Measurements from ENCODE around the gene TTC33. TPM values are rescaled to one million over a fixed set of nuclear protein-coding genes. Genes with fewer than 3 reads are reported as not detected.

The TTC33 gene
- total and polyA plus RNA-seq, 4 donors, result 22.4 to 45.9 (median 30.7) TPM

GRCh38 chr5:40521925-40522324 lies 233.8 kb downstream of the TTC33 start:
- no peak for DNase-seq (ENCODE audit: low read depth in 4 of 6, low spot score in 6 of 6)
- Histone ChIP-seq H3K4me1 (ENCODE audit: control insufficient read depth, insufficient read depth, low read length) (no peaks in the 10 kb centered on the region), H3K27me3 (ENCODE audit: control insufficient read depth, insufficient read depth, low read length) (no peaks in the 10 kb centered on the region), H3K9me3 (ENCODE audit: control insufficient read depth, insufficient read depth, low read length) (no peaks in the 10 kb centered on the region), H3K27ac (ENCODE audit: low read depth, low read length) (no peak overlapping the region), H3K4me3 (ENCODE audit: low read depth, low read length) (no peak overlapping the region), H3K36me3 (ENCODE audit: control insufficient read depth, insufficient read depth, low read length) (no peaks in the 10 kb centered on the region)

- Histone ChIP-seq H3K36me3 (ENCODE audit: control insufficient read depth, insufficient read depth, low read length) (no peaks in the 10 kb centered on the region), H3K27me3 (ENCODE audit: control insufficient read depth, insufficient read depth, low read length) (no peaks in the 10 kb centered on the region), H3K9me3 (ENCODE audit: control insufficient read depth, insufficient read depth, low read length) (no peaks in the 10 kb centered on the region), H3K4me3 (ENCODE audit: low read depth, low read length) (no peak overlapping the region), H3K4me1 (ENCODE audit: control insufficient read depth, insufficient read depth, low read length) (no peaks in the 10 kb centered on the region), H3K27ac (ENCODE audit: low read depth, low read length) (no peak overlapping the region)
- DNase-seq (ENCODE audit: low read depth in 4 of 6, low spot score in 6 of 6), result no peak
- no CpG with 5 or more reads among the region's 3 CpGs for WGBS (ENCODE audit: insufficient coverage)
Measured at GRCh38 chr5:40521108-40521785, 234.5 kb downstream of the TTC33 start.

- no peak overlapping the region for H3K4me3 ChIP-seq (ENCODE audit: low read depth, low read length)
- no peaks in the 10 kb centered on the region for H3K9me3 ChIP-seq (ENCODE audit: control insufficient read depth, insufficient read depth, low read length)
- no peak overlapping the region for H3K27ac ChIP-seq (ENCODE audit: low read depth, low read length)
- no peak for DNase-seq (ENCODE audit: low read depth in 4 of 6, low spot score in 6 of 6)
- 90% methylated on average over 4 of the region's 4 CpGs for WGBS (ENCODE audit: insufficient coverage)
- H3K36me3 ChIP-seq (ENCODE audit: control insufficient read depth, insufficient read depth, low read length), result no peaks in the 10 kb centered on the region
- H3K27me3 ChIP-seq (ENCODE audit: control insufficient read depth, insufficient read depth, low read length), result no peaks in the 10 kb centered on the region
- H3K4me1 ChIP-seq (ENCODE audit: control insufficient read depth, insufficient read depth, low read length), result no peaks in the 10 kb centered on the region
Measured at GRCh38 chr5:40518485-40518917, 237.3 kb downstream of the TTC33 start.

DNA sequence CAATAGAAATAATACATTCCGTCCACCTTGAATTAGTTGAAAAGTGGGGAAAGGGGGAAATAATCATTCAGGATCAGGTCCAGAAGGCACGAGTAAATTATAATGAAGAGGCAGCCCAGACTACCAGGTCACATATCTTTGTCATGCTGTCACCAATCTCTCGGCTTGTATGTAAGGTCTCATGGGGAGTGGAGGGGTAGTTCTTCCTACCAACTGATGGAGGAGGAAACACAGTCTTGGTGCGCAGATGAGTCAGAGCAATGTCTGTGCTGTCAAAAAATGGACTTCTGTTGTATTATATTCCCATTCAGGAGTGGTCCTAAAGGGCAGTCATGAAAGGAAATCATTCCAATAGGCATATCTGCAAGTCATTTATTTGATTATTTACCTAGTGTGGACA lies 240.3 kb downstream of the TTC33 start:
- no peaks in the 10 kb centered on the region for H3K27me3 ChIP-seq (ENCODE audit: control insufficient read depth, insufficient read depth, low read length)
- no peaks in the 10 kb centered on the region for H3K36me3 ChIP-seq (ENCODE audit: control insufficient read depth, insufficient read depth, low read length)
- no peaks in the 10 kb centered on the region for H3K4me1 ChIP-seq (ENCODE audit: control insufficient read depth, insufficient read depth, low read length)
- H3K27ac ChIP-seq (ENCODE audit: low read depth, low read length), result no peak overlapping the region
- DNase-seq (ENCODE audit: low read depth in 4 of 6, low spot score in 6 of 6), result no peak
- H3K9me3 ChIP-seq (ENCODE audit: control insufficient read depth, insufficient read depth, low read length), result no peaks in the 10 kb centered on the region
- no peak overlapping the region for H3K4me3 ChIP-seq (ENCODE audit: low read depth, low read length)
- no CpG with 5 or more reads among the region's 4 CpGs for WGBS (ENCODE audit: insufficient coverage)

- WGBS (ENCODE audit: insufficient coverage), result 100% methylated on average over 2 of the region's 5 CpGs
- Histone ChIP-seq H3K36me3 (ENCODE audit: control insufficient read depth, insufficient read depth, low read length) (no peaks in the 10 kb centered on the region), H3K27me3 (ENCODE audit: control insufficient read depth, insufficient read depth, low read length) (no peaks in the 10 kb centered on the region), H3K9me3 (ENCODE audit: control insufficient read depth, insufficient read depth, low read length) (no peaks in the 10 kb centered on the region), H3K4me3 (ENCODE audit: low read depth, low read length) (no peak overlapping the region), H3K27ac (ENCODE audit: low read depth, low read length) (no peak overlapping the region), H3K4me1 (ENCODE audit: control insufficient read depth, insufficient read depth, low read length) (no peaks in the 10 kb centered on the region)
- no peak for DNase-seq (ENCODE audit: low read depth in 4 of 6, low spot score in 6 of 6)
Measured at GRCh38 chr5:40514976-40515375, 240.8 kb downstream of the TTC33 start.

- Histone ChIP-seq H3K27me3 (ENCODE audit: control insufficient read depth, insufficient read depth, low read length) (no peaks in the 10 kb centered on the region), H3K4me1 (ENCODE audit: control insufficient read depth, insufficient read depth, low read length) (no peaks in the 10 kb centered on the region), H3K4me3 (ENCODE audit: low read depth, low read length) (no peak overlapping the region), H3K9me3 (ENCODE audit: control insufficient read depth, insufficient read depth, low read length) (no peaks in the 10 kb centered on the region), H3K27ac (ENCODE audit: low read depth, low read length) (no peak overlapping the region), H3K36me3 (ENCODE audit: control insufficient read depth, insufficient read depth, low read length) (no peaks in the 10 kb centered on the region)
- no CpG with 5 or more reads among the region's 1 CpG for WGBS (ENCODE audit: insufficient coverage)
- DNase-seq (ENCODE audit: low read depth in 4 of 6, low spot score in 6 of 6), result no peak
Measured at GRCh38 chr5:40511801-40512200, 244.0 kb downstream of the TTC33 start.

DNA sequence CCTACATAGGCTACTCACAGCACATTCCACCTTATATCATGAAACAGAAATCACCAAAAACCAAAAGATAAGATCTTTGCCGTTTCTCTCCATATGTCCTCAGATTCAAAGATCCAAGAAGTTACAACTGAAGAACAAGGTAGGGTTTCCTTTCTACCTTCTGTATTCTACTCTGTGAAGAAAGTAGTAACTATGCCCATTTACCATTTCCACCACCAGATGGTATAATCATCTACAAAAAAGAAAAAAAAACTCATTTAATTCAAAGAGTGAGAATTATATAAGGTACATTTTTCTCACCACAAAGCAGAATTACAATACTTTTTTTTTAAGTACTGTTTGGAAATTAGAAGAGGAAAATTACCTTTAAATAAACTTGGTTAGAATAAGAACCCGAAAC lies 248.7 kb downstream of the TTC33 start:
- no peak overlapping the region for H3K4me3 ChIP-seq (ENCODE audit: low read depth, low read length)
- no peak overlapping the region for H3K27ac ChIP-seq (ENCODE audit: low read depth, low read length)
- H3K27me3 ChIP-seq (ENCODE audit: control insufficient read depth, insufficient read depth, low read length), result no peaks in the 10 kb centered on the region
- H3K4me1 ChIP-seq (ENCODE audit: control insufficient read depth, insufficient read depth, low read length), result no peaks in the 10 kb centered on the region
- no peaks in the 10 kb centered on the region for H3K9me3 ChIP-seq (ENCODE audit: control insufficient read depth, insufficient read depth, low read length)
- no CpG with 5 or more reads among the region's 2 CpGs for WGBS (ENCODE audit: insufficient coverage)
- DNase-seq (ENCODE audit: low read depth in 4 of 6, low spot score in 6 of 6), result no peak
- H3K36me3 ChIP-seq (ENCODE audit: control insufficient read depth, insufficient read depth, low read length), result no peaks in the 10 kb centered on the region

DNA sequence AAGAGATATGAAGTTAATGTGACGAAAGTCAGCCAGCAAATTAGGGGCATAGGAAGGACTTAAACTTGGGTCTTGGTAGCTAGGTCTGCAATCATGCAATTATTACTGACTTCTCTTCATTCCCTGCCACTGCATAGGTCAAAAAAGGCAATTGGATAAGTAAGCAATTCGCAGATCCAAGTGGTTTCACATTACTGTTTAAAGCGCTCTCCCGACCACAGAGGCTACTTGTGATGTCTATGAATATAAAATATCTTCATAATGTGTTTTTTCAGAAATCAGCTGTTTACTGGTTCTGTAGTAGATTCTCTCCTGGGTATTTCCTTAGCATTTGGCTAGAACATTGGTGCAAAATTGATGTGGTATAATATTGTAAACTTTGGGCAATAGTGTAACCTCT lies 250.7 kb downstream of the TTC33 start:
- no peaks in the 10 kb centered on the region for H3K27me3 ChIP-seq (ENCODE audit: control insufficient read depth, insufficient read depth, low read length)
- no peaks in the 10 kb centered on the region for H3K36me3 ChIP-seq (ENCODE audit: control insufficient read depth, insufficient read depth, low read length)
- H3K4me3 ChIP-seq (ENCODE audit: low read depth, low read length), result no peak overlapping the region
- no peak overlapping the region for H3K27ac ChIP-seq (ENCODE audit: low read depth, low read length)
- no CpG with 5 or more reads among the region's 4 CpGs for WGBS (ENCODE audit: insufficient coverage)
- H3K4me1 ChIP-seq (ENCODE audit: control insufficient read depth, insufficient read depth, low read length), result no peaks in the 10 kb centered on the region
- H3K9me3 ChIP-seq (ENCODE audit: control insufficient read depth, insufficient read depth, low read length), result no peaks in the 10 kb centered on the region
- no peak for DNase-seq (ENCODE audit: low read depth in 4 of 6, low spot score in 6 of 6)

GRCh38 chr5:40503439-40503838 lies 252.3 kb downstream of the TTC33 start:
- Histone ChIP-seq H3K4me1 (ENCODE audit: control insufficient read depth, insufficient read depth, low read length) (no peaks in the 10 kb centered on the region), H3K27me3 (ENCODE audit: control insufficient read depth, insufficient read depth, low read length) (no peaks in the 10 kb centered on the region), H3K4me3 (ENCODE audit: low read depth, low read length) (no peak overlapping the region), H3K36me3 (ENCODE audit: control insufficient read depth, insufficient read depth, low read length) (no peaks in the 10 kb centered on the region), H3K9me3 (ENCODE audit: control insufficient read depth, insufficient read depth, low read length) (no peaks in the 10 kb centered on the region), H3K27ac (ENCODE audit: low read depth, low read length) (no peak overlapping the region)
- no peak for DNase-seq (ENCODE audit: low read depth in 4 of 6, low spot score in 6 of 6)
- WGBS (ENCODE audit: insufficient coverage), result no CpG with 5 or more reads among the region's 2 CpGs

- Histone ChIP-seq H3K27ac (ENCODE audit: low read depth, low read length) (no peak overlapping the region), H3K4me1 (ENCODE audit: control insufficient read depth, insufficient read depth, low read length) (no peaks in the 10 kb centered on the region), H3K36me3 (ENCODE audit: control insufficient read depth, insufficient read depth, low read length) (no peaks in the 10 kb centered on the region), H3K9me3 (ENCODE audit: control insufficient read depth, insufficient read depth, low read length) (no peaks in the 10 kb centered on the region), H3K4me3 (ENCODE audit: low read depth, low read length) (no peak overlapping the region), H3K27me3 (ENCODE audit: control insufficient read depth, insufficient read depth, low read length) (no peaks in the 10 kb centered on the region)
- WGBS (ENCODE audit: insufficient coverage), result no CpG with 5 or more reads among the region's 3 CpGs
- no peak for DNase-seq (ENCODE audit: low read depth in 4 of 6, low spot score in 6 of 6)
Measured at GRCh38 chr5:40502736-40503135, 253.0 kb downstream of the TTC33 start.
